H1 (cell line): ENCODE measurements around the gene SMIM29. TPM values are rescaled to one million over a fixed set of nuclear protein-coding genes. Genes with fewer than 3 reads are reported as not detected.
A peak's percentile ranks its signal among the peaks of the same experiment; 100 is the strongest.

Experiments used
- CTCF ChIA-PET: fragments of 300-600 bp; sonication (Branson Sonifier 250); formaldehyde crosslinking; loops from one replicate; lab custom pipeline; 2021; ENCODE audit not compliant: partially characterized antibody; lab: Charles Lee
- POLR2A ChIA-PET: fragments of 300-600 bp; sonication (Branson Sonifier 250); formaldehyde crosslinking; loops from one replicate; lab custom pipeline; 2021; ENCODE audit warnings: inconsistent platforms; ENCODE audit not compliant: partially characterized antibody; lab: Charles Lee
- DNase-seq, 2 experiments: peaks; one replicate each; pipeline versions ENCODE4 v3.0.0 to v3.0.0-alpha.2; 2010 to 2022; ENCODE audit warnings: low spot score in 2 of 2, low read depth in 1 of 2, mixed read lengths in 1 of 2
- FAIRE-seq: peaks from 2 replicates; lab custom pipeline; 2011; peaks lifted over from hg19 to GRCh38; lab: Jason Lieb, UNC
- H2AFZ ChIP-seq: 2 replicates; pipeline ENCODE4 v1.8.1; 2012; ENCODE audit warnings: low read length, inconsistent platforms
- H2AK5ac ChIP-seq: 2 replicates; pipeline ENCODE4 v1.6.1; 2013; ENCODE audit warnings: low read depth, low read length
- H2BK120ac ChIP-seq: replicated peaks from 2 replicates; pipeline ENCODE3; 2013; ENCODE audit warnings: low read depth, low read length, inconsistent platforms
- H2BK12ac ChIP-seq: 2 replicates; pipeline ENCODE4 v1.6.1; 2013; ENCODE audit warnings: low read depth, low read length
- H2BK15ac ChIP-seq: 2 replicates; pipeline ENCODE4 v1.6.1; 2013; ENCODE audit warnings: low read length
- H2BK20ac ChIP-seq: 2 replicates; pipeline ENCODE4 v1.6.1; 2013; ENCODE audit warnings: low read length
- H2BK5ac ChIP-seq: 2 replicates; pipeline ENCODE4 v1.6.1; 2013; ENCODE audit warnings: low read depth, low read length
- H3K14ac ChIP-seq: 2 replicates; pipeline ENCODE4 v1.6.1; 2013; ENCODE audit warnings: inconsistent platforms; ENCODE audit not compliant: insufficient read length
- H3K18ac ChIP-seq: 2 replicates; pipeline ENCODE4 v1.6.1; 2013; ENCODE audit warnings: low read length; ENCODE audit errors: extremely low read depth
- H3K23ac ChIP-seq: 2 replicates; pipeline ENCODE4 v1.6.1; 2013; ENCODE audit warnings: inconsistent platforms; ENCODE audit not compliant: insufficient read length
- H3K23me2 ChIP-seq: 2 replicates; pipeline ENCODE4 v1.6.1; 2013; ENCODE audit warnings: low read depth, low read length
- H3K27ac ChIP-seq: 2 replicates; pipeline ENCODE4 v1.6.1; 2011; ENCODE audit warnings: low read depth, low read length, inconsistent platforms
- H3K27me3 ChIP-seq, 4 experiments: replicated peaks in 1 of 4; 1 replicate in 1 of 4; 2 replicates in 3 of 4; pipeline versions ENCODE4 v1.6.1 to v1.8.1; 2011 to 2013; ENCODE audit warnings: low read length in 3 of 4, mild to moderate bottlenecking in 3 of 4, inconsistent platforms in 2 of 4, mixed read lengths in 2 of 4, moderate library complexity in 1 of 4; ENCODE audit not compliant: control insufficient read depth in 3 of 4, insufficient read depth in 3 of 4; ENCODE audit errors: extremely low read depth in 1 of 4
- H3K36me3 ChIP-seq, 4 experiments: 2 replicates each; pipeline versions ENCODE4 v1.6.1 to v1.8.1; 2011 to 2013; ENCODE audit warnings: mild to moderate bottlenecking in 4 of 4, low read length in 3 of 4, moderate library complexity in 2 of 4, control low read depth in 1 of 4, inconsistent platforms in 1 of 4; ENCODE audit not compliant: insufficient read depth in 4 of 4, control insufficient read depth in 2 of 4
- H3K4ac ChIP-seq: replicated peaks from 2 replicates; pipeline ENCODE3; 2013; ENCODE audit warnings: low read length, low read depth, mixed read lengths, inconsistent platforms; ENCODE audit not compliant: insufficient read length
- H3K4me1 ChIP-seq, 4 experiments: replicated peaks in 1 of 4; 1 replicate in 1 of 4; 2 replicates in 3 of 4; pipeline versions ENCODE4 v1.6.1 to v1.8.1; 2011 to 2013; ENCODE audit warnings: low read length in 3 of 4, inconsistent platforms in 2 of 4, mixed read lengths in 1 of 4; ENCODE audit not compliant: insufficient read depth in 4 of 4, control insufficient read depth in 3 of 4
- H3K4me2 ChIP-seq, 2 experiments: 2 replicates each; pipeline versions ENCODE4 v1.6.1 to v1.8.1; 2011 to 2013; ENCODE audit warnings: low read depth in 2 of 2, low read length in 2 of 2, control low read depth in 1 of 2, inconsistent platforms in 1 of 2, mild to moderate bottlenecking in 1 of 2; ENCODE audit not compliant: insufficient read depth in 1 of 2
- H3K4me3 ChIP-seq, 4 experiments: fragments of 200-600, 300-600 bp in 1 of 4; sonication (generic), shearing (Covaris generic), sonication (Bioruptor Twin) in 1 of 4; 2 replicates each; pipeline versions ENCODE4 v1.5.1 to v1.8.1; 2011 to 2016; ENCODE audit warnings: low read length in 4 of 4, low read depth in 3 of 4, control low read depth in 2 of 4, inconsistent platforms in 2 of 4, mild to moderate bottlenecking in 2 of 4, mixed read lengths in 1 of 4, moderate library complexity in 1 of 4; ENCODE audit not compliant: insufficient read depth in 2 of 4; ENCODE audit errors: extremely low read depth in 1 of 4
- H3K56ac ChIP-seq: replicated peaks from 2 replicates; pipeline ENCODE3; 2013; ENCODE audit warnings: low read depth, mild to moderate bottlenecking, mixed read lengths, low read length, inconsistent platforms; ENCODE audit not compliant: insufficient read length
- H3K79me1 ChIP-seq: 2 replicates; pipeline ENCODE4 v1.6.1; 2013; ENCODE audit warnings: low read depth, low read length, control low read depth
- H3K79me2 ChIP-seq, 2 experiments: 2 replicates each; pipeline versions ENCODE4 v1.6.1 to v1.8.1; 2012 to 2013; ENCODE audit warnings: low read length in 2 of 2, mild to moderate bottlenecking in 2 of 2, inconsistent platforms in 1 of 2; ENCODE audit not compliant: insufficient read depth in 2 of 2, control insufficient read depth in 1 of 2
- H3K9ac ChIP-seq, 4 experiments: replicated peaks in 1 of 4; 1 replicate in 1 of 4; 2 replicates in 3 of 4; pipeline versions ENCODE4 v1.6.1 to v1.8.1; 2011 to 2013; ENCODE audit warnings: low read depth in 3 of 4, low read length in 3 of 4, control low read depth in 2 of 4, mild to moderate bottlenecking in 2 of 4, moderate library complexity in 2 of 4, inconsistent platforms in 1 of 4; ENCODE audit errors: extremely low read depth in 1 of 4
- H3K9me3 ChIP-seq, 2 experiments: 2 replicates each; pipeline versions ENCODE4 v1.6.1 to v1.8.1; 2012 to 2013; ENCODE audit warnings: mild to moderate bottlenecking in 2 of 2, moderate library complexity in 2 of 2, control low read depth in 1 of 2, inconsistent platforms in 1 of 2, low read depth in 1 of 2, low read length in 1 of 2, mixed read lengths in 1 of 2; ENCODE audit not compliant: insufficient read depth in 2 of 2
- H4K20me1 ChIP-seq, 2 experiments: replicated peaks in 1 of 2; 2 replicates each; pipeline versions ENCODE3 to v1.8.1; 2011 to 2013; ENCODE audit warnings: inconsistent platforms in 2 of 2, low read length in 2 of 2, mild to moderate bottlenecking in 1 of 2; ENCODE audit not compliant: insufficient read depth in 2 of 2, control insufficient read depth in 1 of 2
- H4K5ac ChIP-seq: 2 replicates; pipeline ENCODE4 v1.6.1; 2013; ENCODE audit warnings: low read length, low read depth, mixed read lengths, inconsistent platforms; ENCODE audit not compliant: insufficient read length
- H4K8ac ChIP-seq: 2 replicates; pipeline ENCODE4 v1.8.0; 2013; ENCODE audit warnings: mild to moderate bottlenecking, moderate library complexity, low read length, inconsistent platforms; ENCODE audit not compliant: insufficient read depth; ENCODE audit errors: extremely low read depth
- H4K91ac ChIP-seq: replicated peaks from 2 replicates; pipeline ENCODE3; 2013; ENCODE audit warnings: low read length, mixed read lengths, inconsistent platforms; ENCODE audit not compliant: insufficient read length
- EGR1 ChIP-seq: IDR thresholded peaks from 2 replicates; pipeline ENCODE4 v1.6.1; 2011; ENCODE audit warnings: low read depth, low read length, borderline replicate concordance
- GABPA ChIP-seq: IDR thresholded peaks from 2 replicates; pipeline ENCODE4 v1.6.1; 2011; ENCODE audit warnings: mild to moderate bottlenecking, low read length, moderate library complexity, borderline replicate concordance; ENCODE audit not compliant: insufficient read depth
- POLR2A ChIP-seq, 2 experiments: IDR thresholded peaks; 1 replicate in 1 of 2; 2 replicates in 1 of 2; pipeline ENCODE4 v1.6.1; 2011; ENCODE audit warnings: low read depth in 2 of 2, low read length in 2 of 2, mild to moderate bottlenecking in 2 of 2; ENCODE audit errors: control extremely low read depth in 1 of 2
- USF2 ChIP-seq: IDR thresholded peaks from 2 replicates; pipeline ENCODE4 v1.6.1; 2011; ENCODE audit warnings: low read length, improper control_type of control experiment
- WGBS, 2 experiments: shearing (Covaris generic) in 1 of 2; methylation state at CpG; one replicate each; pipeline versions ENCODE4 v1.1.6 to v1.1.7; 2013 to 2015; ENCODE audit warnings: low lambda C conversion rate in 2 of 2, mixed read lengths in 2 of 2, inconsistent platforms in 1 of 2, low coverage in 1 of 2, missing lambda C conversion rate in 1 of 2; ENCODE audit not compliant: insufficient replicate concordance in 2 of 2, insufficient coverage in 1 of 2, insufficient read length in 1 of 2; ENCODE audit errors: extremely low coverage in 1 of 2, missing lambda C conversion rate in 1 of 2; 5-methylcytosine and 5-hydroxymethylcytosine counted together
- polyA plus RNA-seq, 7 experiments: library from polyadenylated mRNA; depleted of rRNA in 3 of 7; stranded (reverse) in 5 of 7; unstranded in 2 of 7; fragments of >200 nt in 5 of 7; fragments of 200-250 nt in 2 of 7; gene quantifications; 1 replicate in 5 of 7; 2 replicates in 1 of 7; 4 replicates in 1 of 7; pipeline versions ENCODE4 v1.2.1 to v1.2.3, GENCODE V29; 2011 to 2013; ENCODE audit warnings: missing spikeins in 2 of 7, mixed read lengths in 2 of 7
- total RNA-seq: library from RNA; stranded (reverse); fragmentation: NEBNext Ultra II Directional; extraction: Animal tissue kit (Norgen Biotek cat#: 25700); gene quantifications from 2 replicates; pipeline ENCODE4 v1.2.1, GENCODE V29; 2021

Gene SMIM29
- total and polyA plus RNA-seq, 2 of the 8 experiments (the other 6 are each of a cell fraction or from before 2014, with no cell fraction given), result 7.0 to 22.4 TPM

- H4K8ac ChIP-seq, result 0 out of 2 replicates have a peak overlapping the region, but pooled peaks have one; percentile 7
- H3K4ac ChIP-seq, result no peak overlapping the region
- peaks cover 49 to 51% of the 10 kb centered on the region in 2 experiments for H4K20me1 ChIP-seq
- H3K23me2 ChIP-seq, result peaks cover 12% of the 10 kb centered on the region
- no peak overlapping the region for H3K23ac ChIP-seq
- peak overlapping the region; percentile 3; the same call in 1 of the 2 replicates for H3K18ac ChIP-seq
- H3K27ac ChIP-seq, result peak overlapping the region; percentile 92
- peak overlapping the region; percentile 81 to 89 for H3K4me2 ChIP-seq
- H2BK20ac ChIP-seq, result no peak overlapping the region
- H3K27me3 ChIP-seq, result no peaks in the 10 kb centered on the region
- no peak overlapping the region for H2BK12ac ChIP-seq
- H2BK5ac ChIP-seq, result 0 out of 2 replicates have a peak overlapping the region, but pooled peaks have one; percentile 3
- peaks cover 38 to 54% of the 10 kb centered on the region in 2 experiments for H3K79me2 ChIP-seq
- peak overlapping the region; percentile 51 to 98 (median 87) for H3K9ac ChIP-seq
- POLR2A ChIA-PET, result interaction anchor here (0.6 to 11.0 kb wide), 9 partner anchors 10 to 266 kb away, joined by 3 to 212 read pairs (median 5); partner anchors contain the start of gene RPS10
- TF ChIP-seq USF2, result no peak
- TF ChIP-seq POLR2A (IDR thresholded peaks at IDR 0.05; ENCODE audit: control extremely low read depth in 1 of 2, low read depth in 2 of 2, low read length in 2 of 2), result peak in 1 of 2 experiments; percentile 52; a peak in 1 of 3 replicates
- TF ChIP-seq GABPA, result no peak
- TF ChIP-seq EGR1, result no peak
- TF ChIP-seq, all 59 proteins: peak for 1
- no peak overlapping the region for H2AK5ac ChIP-seq
- peaks cover 12% of the 10 kb centered on the region for H3K79me1 ChIP-seq
- peak overlapping the region; percentile 4 for H4K5ac ChIP-seq
- DNase-seq (no peak), FAIRE-seq (no peak)
- no peak overlapping the region for H2AFZ ChIP-seq
- H2BK15ac ChIP-seq, result no peak overlapping the region
- H3K36me3 ChIP-seq, result peaks cover 34 to 54% (median 45%) of the 10 kb centered on the region in 4 experiments
- H3K9me3 ChIP-seq, result no peaks in the 10 kb centered on the region
- H2BK120ac ChIP-seq, result no peak overlapping the region
- no peak overlapping the region for H4K91ac ChIP-seq
- H3K4me1 ChIP-seq, result peaks cover 10 to 49% (median 29%) of the 10 kb centered on the region in 4 experiments
- CTCF ChIA-PET, result no interaction called here
- H3K14ac ChIP-seq, result no peak overlapping the region
- H3K4me3 ChIP-seq, result peak overlapping the region; percentile 86 to 100 (median 98)
- peak overlapping the region; percentile 7 for H3K56ac ChIP-seq
- WGBS, 2 experiments, result 16% methylated on average over 14 of the region's 14 CpGs; no CpG with 5 or more reads in 1 of the 2 experiments
Measured at GRCh38 chr6:34238585-34239499, 10.0 kb downstream of the SMIM29 start.
